ENCODE data around the gene RSPH1. TPM values are rescaled to one million over a fixed set of nuclear protein-coding genes. Genes with fewer than 3 reads are reported as not detected.

The RSPH1 gene
- total RNA-seq, 4 donors from 2014 or later = 0.81 to 3.2 (median 2.0) TPM

GRCh38 chr21:42508371-42508770 is 12.3 kb upstream of the RSPH1 start:
- no peak for TF ChIP-seq POLR2AphosphoS5 (IDR thresholded peaks at IDR 0.05)
- no peak for TF ChIP-seq POLR2A (IDR thresholded peaks at IDR 0.05)
- TF ChIP-seq EP300 (IDR thresholded peaks at IDR 0.05) = no peak
- TF ChIP-seq CTCF (IDR thresholded peaks at IDR 0.05) = no peak
- Histone ChIP-seq H3K9me3 (no peaks in the 10 kb centered on the region), H3K4me1 (peaks cover 4% of the 10 kb centered on the region), H3K27ac (no peak overlapping the region), H3K4me3 (no peak overlapping the region), H3K27me3 (no peaks in the 10 kb centered on the region), H3K36me3 (no peaks in the 10 kb centered on the region)
- 95% methylated on average over 2 of the region's 2 CpGs for WGBS
- DNase-seq (ENCODE audit: low spot score in 2 of 2) = no peak

GRCh38 chr21:42507418-42507817 is 11.4 kb upstream of the RSPH1 start:
- H3K27ac ChIP-seq = no peak overlapping the region
- no peak for TF ChIP-seq POLR2A (IDR thresholded peaks at IDR 0.05)
- no peak for TF ChIP-seq EP300 (IDR thresholded peaks at IDR 0.05)
- no peak for TF ChIP-seq POLR2AphosphoS5 (IDR thresholded peaks at IDR 0.05)
- TF ChIP-seq CTCF (IDR thresholded peaks at IDR 0.05) = no peak
- no peaks in the 10 kb centered on the region for H3K27me3 ChIP-seq
- no peaks in the 10 kb centered on the region for H3K9me3 ChIP-seq
- H3K36me3 ChIP-seq = no peaks in the 10 kb centered on the region
- no peak overlapping the region for H3K4me3 ChIP-seq
- DNase-seq (ENCODE audit: low spot score in 2 of 2) = no peak
- WGBS = 94% methylated on average over 4 of the region's 4 CpGs
- H3K4me1 ChIP-seq = no peaks in the 10 kb centered on the region

GRCh38 chr21:42505090-42505726 is 9.2 kb upstream of the RSPH1 start:
- no peak overlapping the region for H3K4me3 ChIP-seq
- H3K9me3 ChIP-seq = no peaks in the 10 kb centered on the region
- H3K4me1 ChIP-seq = no peaks in the 10 kb centered on the region
- no peaks in the 10 kb centered on the region for H3K27me3 ChIP-seq
- TF ChIP-seq POLR2A (IDR thresholded peaks at IDR 0.05) (no peak), CTCF (IDR thresholded peaks at IDR 0.05) (no peak), EP300 (IDR thresholded peaks at IDR 0.05) (no peak), POLR2AphosphoS5 (IDR thresholded peaks at IDR 0.05) (no peak)
- no peak for DNase-seq (ENCODE audit: low spot score in 2 of 2)
- 81% methylated on average over 3 of the region's 3 CpGs for WGBS
- no peaks in the 10 kb centered on the region for H3K36me3 ChIP-seq
- no peak overlapping the region for H3K27ac ChIP-seq

GRCh38 chr21:42503711-42504110 is 7.7 kb upstream of the RSPH1 start:
- TF ChIP-seq EP300 (IDR thresholded peaks at IDR 0.05) = no peak
- TF ChIP-seq CTCF (IDR thresholded peaks at IDR 0.05) = no peak
- TF ChIP-seq POLR2AphosphoS5 (IDR thresholded peaks at IDR 0.05) = no peak
- no peak for TF ChIP-seq POLR2A (IDR thresholded peaks at IDR 0.05)
- Histone ChIP-seq H3K9me3 (no peaks in the 10 kb centered on the region), H3K4me3 (no peak overlapping the region), H3K27me3 (no peaks in the 10 kb centered on the region), H3K4me1 (no peaks in the 10 kb centered on the region), H3K27ac (no peak overlapping the region), H3K36me3 (no peaks in the 10 kb centered on the region)
- WGBS = 89% methylated on average over 4 of the region's 4 CpGs
- no peak for DNase-seq (ENCODE audit: low spot score in 2 of 2)

GRCh38 chr21:42500736-42501135 is 4.7 kb upstream of the RSPH1 start:
- Histone ChIP-seq H3K4me1 (peaks cover 9% of the 10 kb centered on the region), H3K4me3 (no peak overlapping the region), H3K27me3 (no peaks in the 10 kb centered on the region), H3K36me3 (no peaks in the 10 kb centered on the region), H3K9me3 (no peaks in the 10 kb centered on the region), H3K27ac (no peak overlapping the region)
- DNase-seq (ENCODE audit: low spot score in 2 of 2) = no peak
- 52% methylated on average over 5 of the region's 5 CpGs for WGBS
- no peak for TF ChIP-seq CTCF (IDR thresholded peaks at IDR 0.05)
- no peak for TF ChIP-seq EP300 (IDR thresholded peaks at IDR 0.05)
- no peak for TF ChIP-seq POLR2AphosphoS5 (IDR thresholded peaks at IDR 0.05)
- TF ChIP-seq POLR2A (IDR thresholded peaks at IDR 0.05) = no peak
